ENCODE data around the gene TMEM120B. TPM values are rescaled to one million over a fixed set of nuclear protein-coding genes. Genes with fewer than 3 reads are reported as not detected.
A peak's percentile ranks its signal among the peaks of the same experiment; 100 is the strongest.

The TMEM120B gene
- total RNA-seq, 1 donor from 2014 or later, result 10.3 TPM

DNA sequence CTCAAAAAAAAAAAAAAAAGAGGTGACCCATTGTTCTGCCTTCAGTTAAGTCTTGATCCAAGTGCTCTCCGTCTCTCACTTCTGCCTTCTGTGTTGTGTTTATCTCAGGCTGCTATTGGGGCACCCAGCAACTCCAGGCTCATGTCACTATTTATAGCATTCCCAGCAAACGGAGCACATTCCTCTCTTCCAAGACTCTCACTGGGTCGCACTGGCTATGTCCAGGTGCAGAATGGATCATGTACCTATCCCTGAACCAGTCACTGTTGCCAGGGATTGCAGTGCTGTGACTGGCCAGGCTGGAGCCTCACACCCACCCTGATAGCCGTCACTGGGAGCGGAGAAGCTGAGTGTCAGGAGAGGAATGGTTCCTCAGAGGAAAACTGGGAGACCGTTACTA lies 49.7 kb downstream of the TMEM120B start:
- Mint-ChIP-seq H3K4me3 (ENCODE audit: unreplicated experiment) (no peak overlapping the region), H3K27ac (ENCODE audit: unreplicated experiment) (peak overlapping the region; percentile 67), H3K9me3 (ENCODE audit: unreplicated experiment) (no peaks in the 10 kb centered on the region), H3K27me3 (ENCODE audit: unreplicated experiment) (peaks cover 4% of the 10 kb centered on the region), H3K36me3 (ENCODE audit: low read depth, unreplicated experiment) (no peaks in the 10 kb centered on the region), H3K4me1 (ENCODE audit: unreplicated experiment) (peaks cover 5% of the 10 kb centered on the region)
- no peak for DNase-seq (ENCODE audit: low spot score)
- no peak for TF ChIP-seq CTCF (IDR thresholded peaks at IDR 0.05; ENCODE audit: unreplicated experiment)

- no peak overlapping the region for H3K27ac Mint-ChIP-seq (ENCODE audit: unreplicated experiment)
- no peaks in the 10 kb centered on the region for H3K36me3 Mint-ChIP-seq (ENCODE audit: low read depth, unreplicated experiment)
- peaks cover 3% of the 10 kb centered on the region for H3K27me3 Mint-ChIP-seq (ENCODE audit: unreplicated experiment)
- no peak for DNase-seq (ENCODE audit: low spot score)
- H3K9me3 Mint-ChIP-seq (ENCODE audit: unreplicated experiment), result no peaks in the 10 kb centered on the region
- no peak for TF ChIP-seq CTCF (IDR thresholded peaks at IDR 0.05; ENCODE audit: unreplicated experiment)
- H3K4me1 Mint-ChIP-seq (ENCODE audit: unreplicated experiment), result peaks cover 5% of the 10 kb centered on the region
- H3K4me3 Mint-ChIP-seq (ENCODE audit: unreplicated experiment), result no peak overlapping the region
Observed at GRCh38 chr12:121764808-121765207, 52.3 kb downstream of the TMEM120B start.

GRCh38 chr12:121765573-121765972 lies 53.0 kb downstream of the TMEM120B start:
- Mint-ChIP-seq H3K9me3 (ENCODE audit: unreplicated experiment) (no peaks in the 10 kb centered on the region), H3K27ac (ENCODE audit: unreplicated experiment) (no peak overlapping the region), H3K36me3 (ENCODE audit: low read depth, unreplicated experiment) (no peaks in the 10 kb centered on the region), H3K4me3 (ENCODE audit: unreplicated experiment) (no peak overlapping the region), H3K27me3 (ENCODE audit: unreplicated experiment) (peaks cover 3% of the 10 kb centered on the region), H3K4me1 (ENCODE audit: unreplicated experiment) (peaks cover 5% of the 10 kb centered on the region)
- no peak for TF ChIP-seq CTCF (IDR thresholded peaks at IDR 0.05; ENCODE audit: unreplicated experiment)
- no peak for DNase-seq (ENCODE audit: low spot score)

DNA sequence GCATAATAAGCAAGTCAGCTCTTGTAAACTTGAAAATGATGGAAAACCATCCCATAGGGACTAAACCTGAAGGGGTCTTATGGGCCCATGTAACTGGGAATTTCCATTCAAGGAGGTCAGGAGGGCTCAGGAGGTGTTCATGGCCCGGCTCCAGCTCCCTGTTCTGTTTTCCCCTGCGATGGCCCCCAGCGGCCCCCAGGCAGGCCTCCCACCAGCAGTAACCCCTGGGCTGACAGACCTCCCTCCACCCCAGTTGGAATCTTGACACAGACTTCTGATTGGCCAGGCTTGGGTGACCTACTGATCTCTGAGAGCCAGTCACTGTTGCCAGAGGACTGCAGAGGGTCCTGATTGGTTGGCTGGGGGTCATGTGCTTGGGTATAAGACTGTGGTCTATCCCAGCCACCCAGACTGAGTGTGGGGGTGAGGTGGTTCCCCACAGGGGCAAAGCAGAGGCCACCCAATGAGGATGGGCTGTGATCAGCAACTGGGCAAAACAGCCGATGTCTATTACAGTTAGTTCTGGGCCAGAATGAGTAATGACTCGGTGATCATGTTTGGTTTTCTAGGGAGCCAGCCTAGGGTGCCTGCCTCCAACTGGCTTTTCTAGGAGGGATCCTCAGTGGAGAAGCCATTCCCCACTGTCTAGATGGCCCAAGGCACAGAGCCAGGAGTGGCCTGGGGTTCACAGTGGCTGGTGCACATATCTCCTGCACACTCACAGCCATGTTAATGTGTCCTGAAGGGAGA lies 53.9 kb downstream of the TMEM120B start:
- H3K4me1 Mint-ChIP-seq (ENCODE audit: unreplicated experiment), result peaks cover 3% of the 10 kb centered on the region
- H3K27ac Mint-ChIP-seq (ENCODE audit: unreplicated experiment), result no peak overlapping the region
- peaks cover 3% of the 10 kb centered on the region for H3K27me3 Mint-ChIP-seq (ENCODE audit: unreplicated experiment)
- H3K36me3 Mint-ChIP-seq (ENCODE audit: low read depth, unreplicated experiment), result no peaks in the 10 kb centered on the region
- no peak overlapping the region for H3K4me3 Mint-ChIP-seq (ENCODE audit: unreplicated experiment)
- TF ChIP-seq CTCF (IDR thresholded peaks at IDR 0.05; ENCODE audit: unreplicated experiment), result no peak
- no peaks in the 10 kb centered on the region for H3K9me3 Mint-ChIP-seq (ENCODE audit: unreplicated experiment)
- no peak for DNase-seq (ENCODE audit: low spot score)

DNA sequence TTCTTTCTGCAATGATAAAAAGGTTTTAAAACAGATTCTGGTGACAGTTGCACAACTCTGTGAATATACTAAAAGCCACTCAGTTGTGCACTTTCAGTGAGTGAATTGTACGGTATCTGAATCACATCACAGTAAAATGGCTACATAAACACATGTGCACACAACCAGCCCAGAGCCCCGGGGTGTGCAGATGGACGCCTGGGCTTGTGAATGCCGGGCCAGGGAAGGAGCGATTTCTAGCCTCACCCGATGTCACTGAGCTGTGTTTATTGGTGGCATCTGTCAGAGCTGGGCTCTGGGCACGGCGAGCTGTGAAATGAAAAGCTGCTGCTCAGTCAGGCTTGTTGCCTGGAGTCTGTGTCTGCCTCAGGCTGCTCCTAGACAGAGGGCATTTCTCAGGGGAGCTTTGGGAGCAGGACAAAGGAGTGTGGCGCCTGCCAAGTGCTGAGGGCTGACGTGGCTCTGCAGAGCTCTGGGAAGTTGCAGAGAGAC lies 55.0 kb downstream of the TMEM120B start:
- H3K4me1 Mint-ChIP-seq (ENCODE audit: unreplicated experiment), result no peaks in the 10 kb centered on the region
- H3K36me3 Mint-ChIP-seq (ENCODE audit: low read depth, unreplicated experiment), result no peaks in the 10 kb centered on the region
- no peak for TF ChIP-seq CTCF (IDR thresholded peaks at IDR 0.05; ENCODE audit: unreplicated experiment)
- no peak for DNase-seq (ENCODE audit: low spot score)
- H3K9me3 Mint-ChIP-seq (ENCODE audit: unreplicated experiment), result no peaks in the 10 kb centered on the region
- no peaks in the 10 kb centered on the region for H3K27me3 Mint-ChIP-seq (ENCODE audit: unreplicated experiment)
- H3K4me3 Mint-ChIP-seq (ENCODE audit: unreplicated experiment), result no peak overlapping the region
- no peak overlapping the region for H3K27ac Mint-ChIP-seq (ENCODE audit: unreplicated experiment)

Data from endothelial cell (in vitro differentiated cells).